ENCODE results near the gene ARHGAP45. TPM values are rescaled to one million over a fixed set of nuclear protein-coding genes. Genes with fewer than 3 reads are reported as not detected.

Gene ARHGAP45
- total and polyA plus RNA-seq, 3 donors from 2014 or later = 14.1 to 31.7 (median 20.7) TPM

- peaks cover 31% of the 10 kb centered on the region for H3K4me1 ChIP-seq
- H3K4me3 ChIP-seq = no peak overlapping the region
- no peaks in the 10 kb centered on the region for H3K27me3 ChIP-seq
- 90 to 93% methylated on average over 10 to 16 of the region's 17 CpGs for WGBS, 2 donors
- intact Hi-C loops (cut with DNase I; ENCODE audit: low total_unique reads) = no loop called here
- H3K27ac ChIP-seq = no peak overlapping the region
- no peak for TF ChIP-seq CTCF (IDR thresholded peaks at IDR 0.05)
- no peak for TF ChIP-seq POLR2A (IDR thresholded peaks at IDR 0.05)
- DNase-seq = no peak
- no peaks in the 10 kb centered on the region for H3K36me3 ChIP-seq (ENCODE audit: low read depth, missing control alignments)
- H3K9me3 ChIP-seq = no peaks in the 10 kb centered on the region
Measured at GRCh38 chr19:1135454-1135853, 68.5 kb downstream of the ARHGAP45 start.

GRCh38 chr19:1136201-1136600 lies 69.2 kb downstream of the ARHGAP45 start:
- intact Hi-C loops (cut with DNase I; ENCODE audit: low total_unique reads) = no loop called here
- no peak for TF ChIP-seq CTCF (IDR thresholded peaks at IDR 0.05)
- TF ChIP-seq POLR2A (IDR thresholded peaks at IDR 0.05) = no peak
- Histone ChIP-seq H3K4me1 (peaks cover 24% of the 10 kb centered on the region), H3K36me3 (ENCODE audit: low read depth, missing control alignments) (no peaks in the 10 kb centered on the region), H3K27me3 (no peaks in the 10 kb centered on the region), H3K9me3 (no peaks in the 10 kb centered on the region), H3K27ac (no peak overlapping the region), H3K4me3 (no peak overlapping the region)
- no peak for DNase-seq
- 80% methylated on average over 12 of the region's 12 CpGs; no CpG with 5 or more reads in 1 of the 2 donors for WGBS, 2 donors

Small RNAs within 50 kb of the gene (small RNA-seq; reads per million reads assigned to genes)
- 0 to 0.28 reads per million in 2 donors for gene RNU6-2

Other genes starting within 250 kb of the ARHGAP45 start
- 10 to 100 TPM; 16.9 to 20.1 TPM for gene PLPPR3, start 245.2 kb upstream of the ARHGAP45 start, total RNA-seq
- gene PLPPR3, start 245.2 kb upstream of the ARHGAP45 start, polyA plus RNA-seq (ENCODE audit: insufficient read depth, low read depth, low replicate concordance) = 2.7 TPM
- gene AZU1, start 239.3 kb upstream of the ARHGAP45 start, total RNA-seq = 1 to 10 TPM; 5.4 to 5.8 TPM
- 1.4 TPM for gene AZU1, start 239.3 kb upstream of the ARHGAP45 start, polyA plus RNA-seq (ENCODE audit: insufficient read depth, low read depth, low replicate concordance)
- gene PRTN3, start 226.2 kb upstream of the ARHGAP45 start, total RNA-seq = 1 to 10 TPM; 1.0 to 1.8 TPM
- not detected for gene PRTN3, start 226.2 kb upstream of the ARHGAP45 start, polyA plus RNA-seq (ENCODE audit: insufficient read depth, low read depth, low replicate concordance)
- gene ELANE, start 214.9 kb upstream of the ARHGAP45 start, total RNA-seq = under 1 TPM in 1 of 2 donors, not detected in 1; 0.74 TPM
- 0.50 TPM for gene ELANE, start 214.9 kb upstream of the ARHGAP45 start, polyA plus RNA-seq (ENCODE audit: insufficient read depth, low read depth, low replicate concordance)
- gene CFD, start 207.5 kb upstream of the ARHGAP45 start, total RNA-seq = 100 to 1,000 TPM in 1 of 2 donors, 10 to 100 TPM in 1; 83.1 to 185 TPM
- 84.3 TPM for gene CFD, start 207.5 kb upstream of the ARHGAP45 start, polyA plus RNA-seq (ENCODE audit: insufficient read depth, low read depth, low replicate concordance)
- 100 to 1,000 TPM in 1 of 2 donors, 10 to 100 TPM in 1; 94.7 to 124 TPM for gene MED16, start 174.0 kb upstream of the ARHGAP45 start, total RNA-seq
- 50.7 TPM for gene MED16, start 174.0 kb upstream of the ARHGAP45 start, polyA plus RNA-seq (ENCODE audit: insufficient read depth, low read depth, low replicate concordance)
- gene RNU6-9, start 173.7 kb upstream of the ARHGAP45 start, total RNA-seq = not detected
- not detected for gene RNU6-9, start 173.7 kb upstream of the ARHGAP45 start, polyA plus RNA-seq (ENCODE audit: insufficient read depth, low read depth, low replicate concordance)
- 10 to 100 TPM; 24.6 to 30.1 TPM for gene R3HDM4, start 153.9 kb upstream of the ARHGAP45 start, total RNA-seq
- 19.2 TPM for gene R3HDM4, start 153.9 kb upstream of the ARHGAP45 start, polyA plus RNA-seq (ENCODE audit: insufficient read depth, low read depth, low replicate concordance)
- gene KISS1R, start 149.8 kb upstream of the ARHGAP45 start, total RNA-seq = not detected
- not detected for gene KISS1R, start 149.8 kb upstream of the ARHGAP45 start, polyA plus RNA-seq (ENCODE audit: insufficient read depth, low read depth, low replicate concordance)
- 10 to 100 TPM; 15.3 to 26.5 TPM for gene ARID3A, start 141.1 kb upstream of the ARHGAP45 start, total RNA-seq
- 38.2 TPM for gene ARID3A, start 141.1 kb upstream of the ARHGAP45 start, polyA plus RNA-seq (ENCODE audit: insufficient read depth, low read depth, low replicate concordance)
- 100 to 1,000 TPM in 1 of 2 donors, 10 to 100 TPM in 1; 70.9 to 108 TPM for gene WDR18, start 82.8 kb upstream of the ARHGAP45 start, total RNA-seq
- 38.7 TPM for gene WDR18, start 82.8 kb upstream of the ARHGAP45 start, polyA plus RNA-seq (ENCODE audit: insufficient read depth, low read depth, low replicate concordance)
- gene GRIN3B, start 66.7 kb upstream of the ARHGAP45 start, total RNA-seq = 1 to 10 TPM; 1.3 to 2.4 TPM
- 1.1 TPM for gene GRIN3B, start 66.7 kb upstream of the ARHGAP45 start, polyA plus RNA-seq (ENCODE audit: insufficient read depth, low read depth, low replicate concordance)
- 100 to 1,000 TPM; 339 to 405 TPM for gene TMEM259, start 46.0 kb upstream of the ARHGAP45 start, total RNA-seq
- gene TMEM259, start 46.0 kb upstream of the ARHGAP45 start, polyA plus RNA-seq (ENCODE audit: insufficient read depth, low read depth, low replicate concordance) = 164 TPM
- not detected for gene RNU6-2, start 45.6 kb upstream of the ARHGAP45 start, total RNA-seq
- not detected for gene RNU6-2, start 45.6 kb upstream of the ARHGAP45 start, polyA plus RNA-seq (ENCODE audit: insufficient read depth, low read depth, low replicate concordance)
- gene CNN2, start 40.6 kb upstream of the ARHGAP45 start, total RNA-seq = 10 to 100 TPM; 19.1 to 28.0 TPM
- gene CNN2, start 40.6 kb upstream of the ARHGAP45 start, polyA plus RNA-seq (ENCODE audit: insufficient read depth, low read depth, low replicate concordance) = 36.4 TPM
- gene ABCA7, start 27.1 kb upstream of the ARHGAP45 start, total RNA-seq = 10 to 100 TPM; 12.1 to 14.6 TPM
- 7.3 TPM for gene ABCA7, start 27.1 kb upstream of the ARHGAP45 start, polyA plus RNA-seq (ENCODE audit: insufficient read depth, low read depth, low replicate concordance)
- gene POLR2E, start 28.2 kb downstream of the ARHGAP45 start, total RNA-seq = 100 to 1,000 TPM in 1 of 2 donors, 10 to 100 TPM in 1; 96.5 to 143 TPM
- 246 TPM for gene POLR2E, start 28.2 kb downstream of the ARHGAP45 start, polyA plus RNA-seq (ENCODE audit: insufficient read depth, low read depth, low replicate concordance)
- gene GPX4, start 36.8 kb downstream of the ARHGAP45 start, total RNA-seq = 1,000 to 10,000 TPM; 1,153 to 1,773 TPM
- gene GPX4, start 36.8 kb downstream of the ARHGAP45 start, polyA plus RNA-seq (ENCODE audit: insufficient read depth, low read depth, low replicate concordance) = 1,893 TPM
- 10 to 100 TPM; 58.9 to 65.0 TPM for gene SBNO2, start 107.1 kb downstream of the ARHGAP45 start, total RNA-seq
- 34.3 TPM for gene SBNO2, start 107.1 kb downstream of the ARHGAP45 start, polyA plus RNA-seq (ENCODE audit: insufficient read depth, low read depth, low replicate concordance)
- gene STK11, start 138.6 kb downstream of the ARHGAP45 start, total RNA-seq = 100 to 1,000 TPM; 194 to 209 TPM
- gene STK11, start 138.6 kb downstream of the ARHGAP45 start, polyA plus RNA-seq (ENCODE audit: insufficient read depth, low read depth, low replicate concordance) = 197 TPM
- 1 to 10 TPM; 5.2 to 6.6 TPM for gene CBARP, start 170.8 kb downstream of the ARHGAP45 start, total RNA-seq
- gene CBARP, start 170.8 kb downstream of the ARHGAP45 start, polyA plus RNA-seq (ENCODE audit: insufficient read depth, low read depth, low replicate concordance) = 1.5 TPM
- gene ATP5F1D, start 174.6 kb downstream of the ARHGAP45 start, total RNA-seq = 100 to 1,000 TPM; 104 to 166 TPM
- 94.5 TPM for gene ATP5F1D, start 174.6 kb downstream of the ARHGAP45 start, polyA plus RNA-seq (ENCODE audit: insufficient read depth, low read depth, low replicate concordance)
- 10 to 100 TPM; 38.2 to 42.4 TPM for gene MIDN, start 181.4 kb downstream of the ARHGAP45 start, total RNA-seq
- gene MIDN, start 181.4 kb downstream of the ARHGAP45 start, polyA plus RNA-seq (ENCODE audit: insufficient read depth, low read depth, low replicate concordance) = 30.3 TPM
- 100 to 1,000 TPM; 621 to 661 TPM for gene CIRBP, start 202.2 kb downstream of the ARHGAP45 start, total RNA-seq
- 483 TPM for gene CIRBP, start 202.2 kb downstream of the ARHGAP45 start, polyA plus RNA-seq (ENCODE audit: insufficient read depth, low read depth, low replicate concordance)
- 100 to 1,000 TPM; 111 to 128 TPM for gene FAM174C, start 208.4 kb downstream of the ARHGAP45 start, total RNA-seq
- 51.6 TPM for gene FAM174C, start 208.4 kb downstream of the ARHGAP45 start, polyA plus RNA-seq (ENCODE audit: insufficient read depth, low read depth, low replicate concordance)
- 1 to 10 TPM; 1.5 to 2.9 TPM for gene EFNA2, start 218.7 kb downstream of the ARHGAP45 start, total RNA-seq
- gene EFNA2, start 218.7 kb downstream of the ARHGAP45 start, polyA plus RNA-seq (ENCODE audit: insufficient read depth, low read depth, low replicate concordance) = 0.61 TPM

Measured in testis (tissue), 3 donors.